GM19043 (cell line): ENCODE data around the gene AKAIN1.

Experiments used
- ATAC-seq: cut with Tn5 transposase; IDR thresholded peaks from one replicate; pipeline ENCODE4 v1.9.1; 2021; ENCODE audit warnings: low read depth; ENCODE audit not compliant: unreplicated experiment

AKAIN1 gene

DNA sequence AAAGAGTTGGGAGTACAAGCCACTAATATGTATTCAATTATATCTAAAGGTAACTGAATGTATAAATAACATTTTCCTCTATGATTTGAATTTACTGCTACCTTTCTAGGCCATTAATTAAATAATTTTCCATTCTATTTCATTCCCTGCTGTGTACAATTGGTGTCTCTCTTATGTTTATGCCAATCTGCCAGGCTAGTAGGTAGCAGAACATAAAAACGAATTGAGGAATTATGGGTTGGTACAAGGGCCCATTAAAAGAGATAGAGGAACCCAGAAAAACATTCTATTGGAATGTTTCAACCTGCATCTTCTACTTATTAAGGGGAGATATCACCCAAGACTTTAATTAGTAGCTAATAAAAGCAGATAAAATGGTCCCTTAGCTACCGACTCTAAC, 32.2 kb downstream of the AKAIN1 start:
- ATAC-seq: no peak

DNA sequence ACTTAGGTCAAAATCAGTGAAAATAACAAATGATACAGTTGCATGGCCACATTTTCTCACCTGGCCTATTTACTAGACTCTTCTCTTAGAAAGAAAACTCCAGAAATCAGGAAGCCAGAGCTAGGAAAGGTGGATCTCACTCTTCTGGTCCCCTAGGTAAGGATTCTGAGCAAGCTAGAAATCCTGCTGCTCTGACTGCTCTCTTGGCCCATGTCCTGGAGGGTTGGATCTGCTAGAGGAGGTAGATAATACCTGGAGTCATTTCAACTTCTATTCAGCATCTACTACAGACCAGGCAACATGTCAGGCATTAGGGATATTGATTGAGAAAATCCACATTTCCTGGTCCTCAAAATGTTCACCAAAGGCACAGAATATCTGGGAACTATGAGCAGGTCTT, 34.9 kb downstream of the AKAIN1 start:
- no peak for ATAC-seq

DNA sequence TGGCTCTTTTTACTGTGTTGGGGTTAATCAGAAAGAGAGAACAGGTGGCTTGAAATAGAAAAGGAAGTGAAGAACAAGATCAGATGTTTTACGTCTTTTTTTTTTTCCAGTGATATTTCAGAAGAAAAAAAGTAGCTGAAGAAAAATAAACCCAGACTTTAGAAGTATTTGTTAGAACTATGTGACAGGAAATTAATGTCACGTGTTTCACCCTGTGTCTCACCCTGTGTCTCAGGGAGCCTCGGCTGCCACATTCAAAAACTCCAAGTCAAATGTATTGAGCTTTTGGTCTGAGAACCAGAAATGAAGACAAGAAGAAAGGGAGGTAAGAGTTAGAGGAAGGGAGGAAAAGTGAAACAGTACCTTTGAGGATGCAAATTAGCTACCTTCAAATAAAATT, 38.0 kb downstream of the AKAIN1 start:
- ATAC-seq: no peak

DNA sequence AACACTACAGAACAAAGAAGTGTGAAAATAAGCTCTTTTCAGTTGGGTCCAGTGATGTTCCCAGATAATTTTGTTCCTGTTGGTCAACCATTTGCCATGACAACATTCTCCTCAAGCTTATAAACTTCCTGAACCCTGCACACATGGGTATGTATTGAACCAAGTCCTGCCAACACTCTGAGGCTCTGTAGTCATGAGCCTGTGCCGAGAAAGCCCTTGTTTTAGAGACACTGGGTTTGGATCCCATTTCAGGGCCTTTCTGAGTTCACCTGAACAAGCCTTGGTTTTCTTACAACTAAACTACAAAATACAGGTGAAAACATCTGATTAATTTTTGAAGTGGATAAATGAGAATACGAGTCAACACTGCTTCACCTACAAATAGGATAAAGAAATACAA, 38.5 kb downstream of the AKAIN1 start:
- ATAC-seq: no peak

DNA sequence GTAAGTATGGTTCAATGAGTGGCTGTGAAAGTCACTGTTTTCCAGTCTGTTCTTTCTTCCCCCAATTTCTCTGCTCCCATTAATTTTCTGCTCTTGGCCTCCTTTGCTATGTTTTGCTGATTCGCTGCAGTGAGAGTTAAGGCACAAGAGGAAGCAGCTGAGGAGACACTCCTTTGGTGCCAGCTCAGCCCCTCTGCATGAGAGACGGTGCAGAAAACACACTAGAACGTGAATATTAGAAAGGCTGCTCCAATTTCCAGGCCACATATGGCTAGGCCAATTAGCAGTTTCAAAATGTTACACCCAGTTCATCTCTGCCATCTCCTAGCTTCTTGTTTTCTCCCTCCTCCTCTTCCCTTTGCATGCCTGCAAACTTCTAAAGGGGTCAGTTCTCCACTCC, 38.9 kb downstream of the AKAIN1 start:
- no peak for ATAC-seq

DNA sequence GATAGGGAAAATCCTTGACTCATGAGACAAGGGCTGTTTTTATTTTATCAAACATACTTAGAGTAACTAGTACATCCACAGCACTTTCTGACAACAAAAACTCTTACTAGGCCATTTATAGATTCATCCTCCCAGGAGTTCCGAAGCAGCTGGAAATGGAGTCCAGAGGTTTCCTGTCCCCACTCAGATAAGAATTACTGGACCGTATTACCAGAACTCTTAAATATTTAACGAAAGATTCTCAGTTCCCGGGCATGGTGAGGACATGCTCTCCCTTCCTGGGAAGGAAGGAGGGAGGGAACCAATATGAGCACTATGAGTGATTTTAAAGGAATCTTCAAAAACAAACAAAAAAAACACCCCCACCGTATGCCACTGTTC, 41.2 kb downstream of the AKAIN1 start:
- ATAC-seq: no peak

DNA sequence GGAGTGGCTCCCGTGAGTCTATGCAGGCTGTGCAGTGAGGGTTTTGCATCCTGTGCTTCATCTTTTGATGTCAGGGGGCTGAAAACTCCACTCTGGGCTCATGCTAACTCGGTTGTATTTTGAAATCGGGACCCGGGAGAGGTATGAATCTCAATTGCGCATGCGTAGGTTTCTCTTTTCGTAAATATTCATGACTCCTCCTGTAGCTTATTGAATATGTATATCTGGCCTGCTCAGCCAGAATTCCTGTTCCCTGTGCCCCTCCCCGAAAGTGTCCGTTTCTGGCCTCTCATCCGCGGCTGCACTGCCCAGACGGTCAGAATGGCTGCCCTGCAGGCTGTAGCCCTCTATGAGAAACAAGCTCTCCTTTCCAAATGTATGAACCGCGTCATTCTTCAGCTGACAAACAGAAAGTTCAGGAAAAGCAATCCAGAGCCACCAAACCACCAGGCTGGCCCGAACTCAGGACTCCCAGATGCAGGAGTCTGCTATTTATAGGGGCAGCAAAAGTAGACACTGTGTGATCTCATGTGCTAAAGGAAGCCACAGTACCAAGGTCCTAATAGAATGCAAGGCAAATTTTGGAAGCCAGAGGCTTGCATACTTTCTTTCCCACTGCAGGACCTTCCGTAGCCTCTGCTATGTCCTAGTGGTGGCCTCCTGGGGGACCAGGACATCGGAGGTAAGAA, 41.7 kb downstream of the AKAIN1 start:
- ATAC-seq: no peak

DNA sequence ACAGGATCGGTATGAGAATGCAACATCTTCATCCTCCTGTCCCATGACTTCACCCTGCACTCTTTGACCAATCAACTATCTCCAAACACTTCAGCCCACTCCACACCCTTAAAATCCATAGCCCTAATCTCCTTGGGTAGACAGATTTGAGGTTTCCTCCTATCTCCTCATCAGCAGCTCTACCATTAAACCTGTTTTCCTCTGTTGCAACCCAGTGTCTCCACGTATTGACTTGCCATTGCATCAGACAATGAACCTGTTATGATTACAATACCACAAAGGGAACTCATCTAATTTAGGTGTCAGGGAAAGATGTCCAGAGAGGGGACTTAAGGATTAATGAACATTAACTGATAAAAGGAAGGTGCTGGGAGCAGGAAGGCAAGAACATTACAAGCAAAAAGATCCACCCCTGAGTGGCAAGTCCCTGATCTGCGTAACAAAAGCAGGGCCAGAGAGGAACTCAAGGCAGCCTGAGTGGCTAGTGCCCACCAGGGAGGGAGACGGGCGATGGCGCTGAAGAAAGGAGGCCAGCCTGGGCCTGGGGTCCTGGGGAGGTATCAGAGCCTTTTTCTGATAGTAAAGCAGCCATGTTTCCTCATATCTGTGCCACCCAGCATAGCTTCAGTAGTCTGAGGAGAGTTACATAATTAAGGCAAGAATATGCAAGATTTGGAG, 44.6 kb downstream of the AKAIN1 start:
- ATAC-seq: no peak

DNA sequence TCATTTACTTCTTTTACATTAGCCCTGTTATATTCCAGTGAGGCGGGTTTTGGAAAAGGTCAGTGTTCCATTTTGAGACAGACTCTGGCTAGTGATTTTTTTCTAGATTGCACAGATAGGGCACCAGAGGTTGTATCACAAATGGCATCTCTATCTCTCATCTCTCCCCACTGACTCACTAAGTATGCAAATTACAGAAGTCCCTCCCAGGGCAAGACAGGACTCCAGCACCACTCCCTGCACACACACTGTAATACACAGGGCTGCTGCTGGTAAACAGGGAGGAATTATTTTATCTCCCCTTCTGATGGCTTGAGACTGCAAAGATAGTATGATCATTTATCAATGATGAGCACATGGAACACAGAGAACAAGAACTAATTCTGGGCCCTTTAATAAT, 46.2 kb downstream of the AKAIN1 start:
- no peak for ATAC-seq

DNA sequence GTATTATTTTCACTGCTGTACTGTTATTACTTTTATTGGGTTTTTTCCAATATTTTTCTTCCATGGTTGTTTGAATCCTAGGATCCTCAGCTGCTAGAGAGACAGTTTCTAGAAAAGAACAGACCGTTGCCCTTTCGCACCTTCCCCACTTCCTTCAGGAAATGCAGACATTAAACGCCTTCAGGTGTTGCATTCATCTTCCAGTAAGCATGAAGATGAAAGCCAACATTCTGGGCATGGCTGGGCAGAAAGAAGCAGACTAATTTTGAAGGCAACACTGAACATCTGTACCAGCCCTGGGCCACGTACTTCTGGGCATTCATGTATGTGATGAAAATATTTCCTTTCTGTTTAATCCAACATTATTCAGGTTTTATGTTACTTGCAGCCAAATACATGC, 51.0 kb downstream of the AKAIN1 start:
- ATAC-seq: no peak

DNA sequence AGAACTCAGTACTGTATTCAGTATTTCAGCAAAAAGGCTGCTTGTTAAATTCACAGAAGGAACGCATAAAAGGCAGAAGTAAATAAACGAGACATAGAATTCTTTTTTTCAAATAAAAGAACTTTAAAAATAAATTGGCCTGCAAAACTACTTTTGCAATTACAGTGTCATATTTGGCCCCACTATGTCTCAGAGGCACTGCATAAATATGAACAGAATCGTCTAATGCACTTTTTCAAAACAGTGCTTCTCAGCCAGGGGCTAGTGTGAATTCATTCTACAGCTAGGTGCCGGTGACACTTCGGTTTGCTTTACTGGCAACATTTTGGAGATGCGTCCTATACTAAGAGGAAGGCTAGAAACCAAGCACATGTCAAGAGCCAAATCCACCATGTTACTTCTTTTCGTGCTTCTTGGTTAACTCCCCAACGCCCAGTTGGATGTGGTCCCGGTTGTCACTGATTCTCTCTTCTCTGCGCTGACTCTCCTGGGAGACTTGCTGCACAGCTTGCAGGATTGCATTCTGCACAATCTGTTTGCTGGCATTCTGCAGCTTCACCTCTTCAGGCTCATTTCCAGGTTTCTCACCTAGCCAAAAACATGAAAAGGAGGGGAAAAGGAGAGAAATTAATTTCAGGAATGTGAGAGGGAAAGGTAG, 51.8 kb downstream of the AKAIN1 start:
- ATAC-seq: no peak

DNA sequence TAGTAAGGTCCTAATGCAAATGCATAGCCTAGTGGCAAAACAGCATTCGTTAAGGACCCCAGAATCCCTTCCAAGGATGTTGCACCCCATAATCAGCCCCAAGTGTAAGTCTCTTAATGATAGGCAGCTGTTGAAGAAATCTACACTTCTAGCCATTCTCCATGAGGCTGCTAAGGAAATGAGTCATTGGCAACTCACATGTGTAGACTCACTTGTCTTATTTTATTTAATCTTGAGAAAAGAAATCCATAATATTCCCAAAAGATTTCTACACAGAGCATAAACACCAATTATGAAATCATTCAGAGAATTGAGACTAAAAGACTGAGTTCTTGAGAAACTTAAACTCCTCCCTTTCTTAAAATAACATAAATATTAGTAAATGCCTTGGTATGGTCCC, 52.4 kb downstream of the AKAIN1 start:
- ATAC-seq: no peak

DNA sequence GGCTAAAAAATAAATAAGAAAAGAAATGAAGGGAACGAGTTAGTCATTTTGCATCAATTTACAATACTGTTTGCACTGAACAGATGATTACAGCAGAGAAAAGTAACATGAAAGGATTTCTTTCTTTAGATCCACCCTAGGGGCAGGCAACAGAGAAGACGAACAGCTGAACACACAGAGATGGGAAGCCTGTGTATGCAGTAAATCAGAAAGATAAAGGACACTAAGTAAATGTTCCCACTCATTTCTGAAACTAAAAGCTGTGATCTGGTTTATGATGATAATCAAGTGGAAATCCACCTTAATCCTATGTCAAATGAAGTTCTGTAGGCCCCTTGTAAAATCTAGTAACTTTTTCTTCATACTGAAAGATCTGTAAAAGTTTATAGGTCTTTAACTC, 54.2 kb downstream of the AKAIN1 start:
- no peak for ATAC-seq

DNA sequence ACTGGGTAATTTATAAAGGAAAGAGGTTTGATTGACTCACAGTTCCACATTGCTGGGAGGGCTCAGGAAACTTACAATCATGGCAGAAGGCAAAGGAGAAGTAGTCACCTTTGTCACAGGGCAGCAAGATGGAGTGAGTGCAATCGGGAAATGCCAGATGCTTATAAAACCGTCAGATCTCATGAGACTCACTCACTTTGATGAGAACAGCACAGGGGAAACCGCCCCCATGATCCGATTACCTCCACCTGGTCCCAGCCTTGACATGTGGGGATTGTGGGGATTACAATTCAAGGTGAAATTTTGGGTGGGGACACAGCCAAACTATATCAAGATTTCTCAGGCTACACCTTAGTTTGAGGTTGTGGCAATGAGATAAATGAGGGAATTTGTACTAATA, 54.9 kb downstream of the AKAIN1 start:
- no peak for ATAC-seq

DNA sequence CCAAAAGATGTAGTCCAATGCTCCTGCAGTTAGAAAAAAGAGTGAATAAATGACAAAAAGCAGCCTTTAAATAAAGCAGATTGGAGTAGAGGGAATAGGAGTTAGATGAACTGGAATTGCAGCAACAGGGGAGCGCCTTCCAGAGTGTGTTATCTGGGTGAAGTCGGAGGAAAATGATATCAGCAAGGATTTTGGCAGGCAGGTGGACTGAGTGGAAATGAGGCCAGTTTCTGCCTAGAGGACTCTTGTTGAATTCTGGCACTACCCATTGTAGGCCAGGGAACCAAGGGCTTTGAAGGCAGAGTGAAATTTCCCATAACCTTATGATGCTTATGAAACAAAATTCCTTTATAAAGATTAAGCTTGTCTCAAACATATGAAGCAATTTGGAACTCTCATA, 59.8 kb downstream of the AKAIN1 start:
- no peak for ATAC-seq

DNA sequence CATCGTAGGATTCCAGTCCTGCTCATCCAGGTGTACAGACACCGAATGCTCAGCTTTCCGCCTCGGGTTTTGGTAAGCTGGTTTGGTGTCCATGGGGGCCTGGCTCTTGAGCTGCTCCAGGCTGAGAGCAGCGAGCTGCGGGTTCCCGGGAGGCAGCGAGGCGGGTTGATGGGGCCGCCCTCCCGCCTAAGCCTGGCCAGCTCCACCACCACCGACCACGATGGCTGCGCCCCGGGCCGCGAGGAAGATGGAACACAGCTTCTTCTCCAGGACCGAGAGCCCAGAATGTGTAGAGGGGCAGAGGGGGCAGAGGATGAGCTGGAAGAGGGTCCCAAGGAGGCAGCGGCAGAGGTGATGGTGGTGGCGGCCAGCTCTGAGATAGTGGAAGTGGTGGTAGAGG, 64.1 kb downstream of the AKAIN1 start:
- no peak for ATAC-seq

DNA sequence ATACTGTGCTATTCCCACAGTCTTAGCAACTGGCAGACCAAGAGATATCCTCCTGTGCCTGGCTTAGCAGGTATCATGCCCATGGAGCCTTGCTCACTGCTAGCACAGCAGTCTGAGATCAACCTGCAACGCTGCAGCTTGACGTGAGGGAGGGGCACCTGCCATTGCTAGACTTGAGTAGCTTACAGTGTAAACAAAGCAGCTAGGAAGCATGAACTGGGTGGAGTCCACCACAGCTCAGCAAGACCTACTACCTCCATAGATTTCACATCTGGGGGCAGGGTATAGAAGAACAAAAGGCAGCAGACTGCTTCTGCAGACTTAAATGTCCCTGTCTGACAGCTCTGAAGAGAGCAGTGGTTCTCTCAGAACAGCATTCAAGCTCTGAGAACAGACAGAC, 74.8 kb downstream of the AKAIN1 start:
- ATAC-seq: no peak

DNA sequence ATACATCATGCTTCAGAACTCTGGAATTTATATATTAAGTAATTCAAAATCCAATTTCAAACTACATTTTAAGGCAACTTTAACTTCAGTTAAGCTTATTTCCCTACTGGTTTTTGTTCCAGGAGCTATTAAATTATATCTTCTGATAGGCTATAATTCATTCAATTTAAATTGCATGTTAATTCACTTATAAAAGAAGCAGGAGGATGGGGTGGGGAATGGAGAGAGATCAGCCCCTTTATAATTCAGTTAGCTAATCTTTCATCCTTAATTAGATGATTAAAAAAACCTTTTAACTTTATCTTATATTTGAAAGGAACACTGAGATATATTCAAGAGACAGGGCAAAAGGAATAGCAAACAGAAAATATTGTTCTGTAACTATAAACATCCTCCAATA, 86.8 kb downstream of the AKAIN1 start:
- ATAC-seq: no peak

DNA sequence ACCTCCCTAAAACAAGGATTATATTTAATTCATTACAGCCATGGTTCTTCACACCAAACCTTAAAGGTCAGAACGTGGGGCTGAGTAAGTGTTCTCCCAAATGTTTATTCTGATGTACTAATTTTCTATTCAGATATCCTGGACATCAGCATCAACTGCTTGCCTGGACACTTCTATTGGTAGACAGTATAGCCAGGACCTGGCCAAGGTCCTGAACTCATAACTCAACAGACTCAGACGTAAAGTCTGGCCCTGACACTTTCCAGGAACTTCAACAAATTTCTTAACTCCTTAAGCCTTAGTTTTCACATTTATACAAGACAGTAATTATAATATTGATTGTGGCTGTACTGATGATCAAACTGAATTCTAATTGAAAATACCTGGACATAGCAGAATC, 89.1 kb downstream of the AKAIN1 start:
- ATAC-seq: no peak

DNA sequence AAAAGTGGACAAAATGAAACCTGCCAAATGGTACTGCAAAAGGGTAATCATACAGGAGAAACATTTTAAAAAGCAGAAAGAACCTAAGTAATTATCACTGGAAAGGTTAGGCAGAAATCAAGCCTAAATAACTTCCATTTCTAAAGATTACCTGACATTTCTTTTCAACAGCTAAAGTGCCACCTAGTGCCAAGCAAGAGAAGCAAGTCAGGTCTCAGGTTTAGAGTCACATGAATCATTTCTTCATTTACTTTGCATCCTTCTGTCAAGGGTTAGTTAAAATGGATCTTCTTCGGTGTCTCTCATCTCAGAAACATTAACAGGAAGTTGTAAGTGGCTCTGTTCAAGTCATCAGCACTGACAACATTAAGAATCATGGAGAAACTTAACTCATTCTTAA, 90.3 kb downstream of the AKAIN1 start:
- no peak for ATAC-seq

DNA sequence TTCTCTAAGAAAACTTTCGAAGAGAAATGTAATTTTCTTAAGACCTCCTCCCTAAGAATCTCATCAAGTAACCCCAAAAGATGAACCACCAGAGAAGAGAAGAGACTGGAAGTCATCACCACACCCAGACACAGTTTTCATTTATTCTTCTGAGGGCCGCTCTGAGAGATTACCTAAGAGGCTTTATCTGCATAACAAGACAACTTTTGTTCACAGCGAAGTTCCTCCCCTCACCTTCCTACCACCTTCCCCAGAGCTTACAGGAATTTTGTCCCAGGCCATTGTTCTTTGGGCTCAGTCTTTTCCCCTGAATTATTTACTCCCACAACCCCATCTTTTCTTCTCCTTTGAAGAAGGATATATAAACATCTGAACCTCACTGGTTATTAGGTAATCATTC, 92.8 kb downstream of the AKAIN1 start:
- ATAC-seq: no peak

DNA sequence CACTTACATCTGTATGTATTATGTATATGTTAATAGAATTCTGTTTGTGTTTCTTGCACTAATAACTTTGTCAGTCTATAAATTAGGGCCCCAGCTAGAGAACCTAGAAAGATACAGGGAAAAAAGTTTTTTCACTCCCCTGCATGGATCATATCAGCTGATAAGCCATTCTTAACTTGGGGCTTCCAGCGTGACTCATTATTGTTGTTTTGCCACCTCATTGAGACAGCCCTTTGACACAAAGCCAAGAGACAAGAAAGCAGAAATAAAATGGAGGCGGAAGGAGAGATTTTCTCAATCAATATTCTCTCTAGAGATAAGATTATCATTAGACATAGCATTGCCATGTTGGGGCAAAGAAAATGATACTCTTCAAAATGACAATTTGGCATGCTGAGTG, 93.4 kb downstream of the AKAIN1 start:
- ATAC-seq: no peak
